Central memory CD4-positive, alpha-beta T cell (primary cell): ENCODE results near the gene MYLK.
"Not testable (repeated sequence)": the region's sequence is repeated elsewhere in the genome, so short reads cannot be mapped to it uniquely, and the experiment has no call there.

ENCODE experiments used
- DNase-seq: peaks from one replicate; pipeline ENCODE4 v3.0.0; 2022
- total RNA-seq, 3 experiments: gene quantifications; one replicate each; lab custom pipeline; 2026; lab: John Stamatoyannopoulos, UW

The MYLK gene, protein sequence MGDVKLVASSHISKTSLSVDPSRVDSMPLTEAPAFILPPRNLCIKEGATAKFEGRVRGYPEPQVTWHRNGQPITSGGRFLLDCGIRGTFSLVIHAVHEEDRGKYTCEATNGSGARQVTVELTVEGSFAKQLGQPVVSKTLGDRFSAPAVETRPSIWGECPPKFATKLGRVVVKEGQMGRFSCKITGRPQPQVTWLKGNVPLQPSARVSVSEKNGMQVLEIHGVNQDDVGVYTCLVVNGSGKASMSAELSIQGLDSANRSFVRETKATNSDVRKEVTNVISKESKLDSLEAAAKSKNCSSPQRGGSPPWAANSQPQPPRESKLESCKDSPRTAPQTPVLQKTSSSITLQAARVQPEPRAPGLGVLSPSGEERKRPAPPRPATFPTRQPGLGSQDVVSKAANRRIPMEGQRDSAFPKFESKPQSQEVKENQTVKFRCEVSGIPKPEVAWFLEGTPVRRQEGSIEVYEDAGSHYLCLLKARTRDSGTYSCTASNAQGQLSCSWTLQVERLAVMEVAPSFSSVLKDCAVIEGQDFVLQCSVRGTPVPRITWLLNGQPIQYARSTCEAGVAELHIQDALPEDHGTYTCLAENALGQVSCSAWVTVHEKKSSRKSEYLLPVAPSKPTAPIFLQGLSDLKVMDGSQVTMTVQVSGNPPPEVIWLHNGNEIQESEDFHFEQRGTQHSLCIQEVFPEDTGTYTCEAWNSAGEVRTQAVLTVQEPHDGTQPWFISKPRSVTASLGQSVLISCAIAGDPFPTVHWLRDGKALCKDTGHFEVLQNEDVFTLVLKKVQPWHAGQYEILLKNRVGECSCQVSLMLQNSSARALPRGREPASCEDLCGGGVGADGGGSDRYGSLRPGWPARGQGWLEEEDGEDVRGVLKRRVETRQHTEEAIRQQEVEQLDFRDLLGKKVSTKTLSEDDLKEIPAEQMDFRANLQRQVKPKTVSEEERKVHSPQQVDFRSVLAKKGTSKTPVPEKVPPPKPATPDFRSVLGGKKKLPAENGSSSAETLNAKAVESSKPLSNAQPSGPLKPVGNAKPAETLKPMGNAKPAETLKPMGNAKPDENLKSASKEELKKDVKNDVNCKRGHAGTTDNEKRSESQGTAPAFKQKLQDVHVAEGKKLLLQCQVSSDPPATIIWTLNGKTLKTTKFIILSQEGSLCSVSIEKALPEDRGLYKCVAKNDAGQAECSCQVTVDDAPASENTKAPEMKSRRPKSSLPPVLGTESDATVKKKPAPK (N-terminal part only)
- total RNA-seq, result 0 reads per million in 3 experiments

DNA sequence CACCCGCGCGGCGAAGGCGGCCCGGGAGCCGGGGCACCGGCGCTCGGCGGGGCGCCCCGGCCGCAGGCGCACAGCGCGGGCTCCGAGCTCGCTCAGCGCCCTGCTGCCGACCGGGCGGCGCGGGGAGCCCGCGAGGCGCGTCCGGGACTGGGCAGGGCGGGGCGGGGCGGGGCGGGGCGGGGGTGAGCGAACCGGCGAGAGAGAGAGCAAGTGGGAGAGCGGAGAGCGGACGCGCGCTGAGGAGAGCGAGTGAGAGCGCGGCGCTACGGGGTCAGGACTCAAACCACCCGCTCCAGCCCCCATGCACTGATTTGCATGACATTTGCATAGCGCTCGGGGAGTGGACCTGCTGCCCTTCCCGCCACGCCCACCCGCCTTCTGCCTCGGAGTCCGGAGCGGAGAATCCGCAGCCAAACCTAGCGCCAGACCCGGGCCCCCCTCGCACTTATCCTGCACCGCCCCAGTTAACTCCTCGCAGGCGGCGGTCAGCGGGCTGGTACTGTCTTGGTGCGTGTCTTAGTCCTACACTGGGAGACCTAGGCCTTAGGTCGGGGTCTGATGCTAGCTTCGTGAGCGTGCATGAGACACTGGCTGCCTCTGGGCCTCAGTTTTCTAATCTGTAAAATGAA is at the start of gene MYLK:
TSS of gene MYLK (minus strand) at position 130 of the 629 bp plus-strand sequence. CDS start 90,491 bp downstream, outside the sequence.
- no peak for DNase-seq

DNA sequence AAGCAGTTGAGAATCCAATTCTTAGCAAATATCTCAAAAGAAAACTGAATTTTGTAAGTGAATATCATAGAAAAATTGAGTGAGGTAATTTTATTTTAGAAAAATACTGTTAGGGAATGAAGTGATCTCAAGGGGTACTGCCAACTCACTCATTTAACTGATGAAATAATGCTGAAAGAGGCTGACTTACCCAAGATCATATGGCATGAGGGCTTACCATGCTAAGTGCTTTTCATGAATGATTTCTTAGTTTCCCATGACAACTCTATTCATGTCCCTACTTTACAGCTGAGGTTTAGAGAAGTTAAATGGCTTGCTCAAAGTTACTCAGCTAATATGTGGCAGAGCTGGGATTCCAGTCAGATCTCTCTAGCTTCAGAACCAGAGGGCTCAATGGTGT is 46.3 kb upstream of the MYLK start:
- no peak for DNase-seq

DNA sequence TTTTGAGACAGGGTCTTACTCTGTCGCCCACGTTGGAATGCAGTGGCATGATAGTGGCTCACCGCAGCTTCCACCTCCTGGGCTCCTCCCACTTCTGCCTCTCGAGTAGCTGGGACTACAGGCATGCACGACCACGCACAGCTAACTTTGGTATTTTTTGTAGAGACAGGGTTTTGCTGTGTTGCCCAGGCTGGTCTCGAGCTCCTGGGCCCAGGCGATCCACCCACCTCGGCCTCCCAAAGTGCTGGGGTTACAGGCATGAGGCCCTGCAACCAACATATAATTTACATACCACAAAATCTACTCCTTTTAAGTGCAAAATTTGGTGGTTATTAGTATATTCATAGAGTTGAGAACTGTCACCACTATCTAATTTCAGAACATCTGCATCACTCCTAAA is 45.2 kb upstream of the MYLK start:
- no peak for DNase-seq

DNA sequence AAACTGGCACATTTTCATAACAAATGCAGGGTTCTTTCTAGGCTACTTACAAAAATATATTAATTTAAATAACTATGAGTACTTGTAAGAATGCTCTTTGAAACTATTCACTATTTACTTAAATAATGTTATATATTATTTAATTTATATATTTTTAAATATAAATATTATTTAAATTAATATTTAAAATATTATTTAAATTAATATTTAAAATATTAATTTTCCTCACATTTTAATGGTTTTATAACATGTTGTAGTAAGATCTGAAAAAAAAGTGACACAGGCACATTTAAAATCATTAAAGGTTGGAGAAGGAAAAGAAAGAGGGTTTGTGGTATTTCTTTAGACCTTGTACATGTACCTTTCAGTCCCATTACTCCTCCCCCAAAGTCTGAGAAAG is 42.3 kb upstream of the MYLK start:
- DNase-seq, result no peak

DNA sequence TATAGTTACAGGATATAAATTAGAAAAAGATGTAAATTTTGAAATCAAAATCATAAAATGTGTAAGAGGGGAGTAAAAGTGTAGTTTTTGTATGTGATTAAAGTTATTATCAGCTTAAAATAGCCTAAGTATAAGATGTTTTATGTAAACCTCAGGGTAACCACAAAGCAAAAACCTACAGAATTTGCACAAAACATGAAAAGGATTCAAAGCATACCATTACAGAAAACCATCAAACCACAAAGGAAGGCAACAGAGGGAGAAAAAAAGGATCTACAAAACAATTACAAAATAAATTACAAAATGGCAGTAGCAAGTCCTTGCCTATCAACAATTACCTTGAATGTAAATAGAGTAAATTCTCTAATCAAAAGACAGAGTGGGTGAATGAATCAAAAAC is 36.7 kb upstream of the MYLK start:
- DNase-seq, result no peak

DNA sequence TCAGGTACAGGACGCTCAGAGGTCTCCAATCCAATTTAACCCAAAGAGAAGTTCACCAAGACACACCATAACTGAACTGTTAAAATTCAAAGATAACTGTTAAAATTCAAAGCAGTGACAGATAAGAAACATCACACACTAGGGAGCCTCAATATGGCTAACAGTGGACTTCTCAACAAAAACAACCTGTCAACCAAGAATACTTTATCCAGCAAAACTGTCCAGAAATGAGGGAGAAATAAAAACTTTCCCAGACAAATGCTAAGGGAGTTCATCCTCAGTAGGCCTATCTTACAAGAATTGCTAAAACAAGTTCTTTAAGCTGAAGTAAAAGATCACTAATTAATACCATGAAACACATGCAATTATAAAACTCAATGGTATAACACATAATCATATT is 36.3 kb upstream of the MYLK start:
- DNase-seq, result no peak

DNA sequence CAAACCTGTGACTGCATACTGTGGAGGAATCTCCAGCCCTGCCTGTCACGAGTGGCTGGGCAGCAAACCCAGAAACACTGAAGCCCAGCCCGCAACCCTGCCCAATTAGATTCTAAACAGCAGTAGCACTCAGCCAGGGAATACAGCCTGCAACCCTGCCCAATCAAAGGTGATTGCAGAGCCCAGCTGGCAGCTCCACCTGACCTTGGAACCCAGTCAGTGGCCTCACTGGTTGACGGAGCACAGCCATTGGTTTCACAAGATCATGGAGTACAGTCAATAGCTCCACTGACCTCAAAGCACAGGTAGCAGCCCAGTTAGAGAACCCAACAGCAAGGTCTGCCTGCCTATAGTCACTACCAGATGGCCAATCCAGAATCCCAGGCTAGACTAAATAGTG is 35.2 kb upstream of the MYLK start:
- no peak for DNase-seq

DNA sequence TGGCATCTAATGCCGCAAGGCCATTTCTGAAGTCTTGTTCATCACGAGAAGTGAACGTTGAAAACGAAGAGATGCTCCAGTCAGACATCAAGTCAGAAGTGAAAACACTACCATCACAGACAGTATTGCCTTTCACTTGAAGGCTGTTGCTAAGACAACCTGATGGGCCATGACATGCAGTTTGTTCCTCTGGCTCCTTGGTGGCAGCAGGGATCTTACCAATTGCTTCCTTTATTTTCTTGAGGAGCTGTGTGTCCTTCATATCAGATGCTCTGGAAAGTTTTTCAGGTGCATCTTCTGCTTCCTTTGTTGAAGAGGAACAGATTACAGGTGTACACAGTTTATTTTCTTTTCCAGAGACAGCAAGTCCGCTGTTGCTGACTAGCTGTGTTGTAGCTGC is 30.7 kb upstream of the MYLK start:
- DNase-seq, result no peak

DNA sequence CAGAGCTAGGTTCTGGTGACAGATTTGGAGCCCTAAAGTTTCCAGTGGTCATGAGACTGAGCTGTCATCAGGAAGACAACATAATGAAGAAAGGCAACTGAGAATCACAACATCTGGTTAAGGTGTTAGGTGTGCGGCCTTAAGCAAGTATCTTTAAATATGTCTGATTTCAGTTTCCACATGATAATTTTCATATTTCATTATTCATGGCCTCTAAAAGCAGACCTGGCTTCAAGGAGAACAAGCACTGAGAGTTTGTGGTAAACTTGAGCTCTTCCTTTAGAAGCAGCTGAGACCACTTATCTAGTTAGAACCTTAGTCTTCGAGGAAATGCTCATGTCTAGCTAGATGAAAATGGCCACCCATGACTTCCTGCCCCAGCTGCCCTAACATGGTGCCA is 25.7 kb upstream of the MYLK start:
- no peak for DNase-seq

DNA sequence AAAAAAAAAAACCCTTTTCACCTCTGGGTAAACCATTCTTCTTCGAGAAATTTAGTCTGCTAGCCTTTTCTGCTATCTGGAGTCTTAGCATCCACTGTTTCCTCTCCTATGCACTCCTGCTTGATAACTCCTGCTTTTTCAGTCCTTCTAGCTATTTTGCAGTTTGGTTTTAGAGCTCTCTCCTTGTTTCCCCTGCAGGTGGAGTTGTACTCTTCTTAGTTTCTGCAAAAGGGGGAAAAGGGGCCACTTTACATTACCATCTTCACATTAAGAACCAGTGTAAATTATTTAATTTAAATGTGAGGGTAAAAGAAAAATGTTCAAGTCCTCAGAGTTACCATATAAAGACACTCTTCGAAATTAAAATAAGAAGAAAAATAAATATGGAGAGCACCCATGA is 23.6 kb upstream of the MYLK start:
- DNase-seq, result no peak

DNA sequence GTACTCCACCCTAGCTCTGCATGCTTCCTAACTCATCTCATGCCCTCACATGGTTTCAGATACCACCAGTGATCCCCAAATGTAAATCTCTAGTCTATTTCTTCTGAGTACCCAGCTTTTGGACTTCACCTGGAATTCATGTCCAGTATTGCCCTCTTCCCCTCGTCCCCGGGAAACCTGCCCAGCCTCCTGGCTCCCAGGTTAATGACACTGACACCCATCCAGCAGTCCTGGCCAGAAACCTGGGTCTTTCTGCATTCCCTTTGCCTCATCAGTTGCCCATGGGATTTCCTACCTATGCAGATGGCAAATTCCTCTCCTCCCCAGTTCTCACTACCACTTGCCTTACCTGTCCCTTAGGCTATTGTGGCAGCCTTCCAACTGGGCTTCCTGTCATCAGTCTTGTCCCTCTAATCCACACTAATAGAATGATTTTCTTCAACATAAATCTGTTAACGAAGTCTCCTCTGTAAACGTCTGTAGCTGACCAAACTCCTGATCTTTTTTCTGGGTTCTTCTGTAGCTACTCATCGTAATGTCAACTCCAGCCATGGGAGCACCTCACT is 15.3 kb upstream of the MYLK start:
- no peak for DNase-seq

DNA sequence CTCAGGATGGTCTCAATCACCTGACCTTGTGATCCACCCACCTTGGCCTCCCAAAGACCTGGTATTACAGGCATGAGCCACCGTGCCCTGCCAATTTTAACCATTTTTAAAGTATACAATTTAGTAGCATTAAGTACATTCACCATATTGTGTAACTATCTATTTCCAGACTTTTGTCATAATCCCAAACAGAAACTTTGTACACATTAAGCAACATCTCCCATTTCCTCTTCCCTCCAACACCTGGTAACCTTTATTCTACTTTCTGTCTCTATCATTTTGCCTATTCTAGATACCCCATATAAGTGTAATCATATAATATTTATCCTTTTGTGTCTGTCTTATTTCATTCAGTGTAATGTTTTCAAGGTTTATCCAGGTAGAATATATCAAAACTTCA is 8.9 kb upstream of the MYLK start:
- DNase-seq, result no peak

DNA sequence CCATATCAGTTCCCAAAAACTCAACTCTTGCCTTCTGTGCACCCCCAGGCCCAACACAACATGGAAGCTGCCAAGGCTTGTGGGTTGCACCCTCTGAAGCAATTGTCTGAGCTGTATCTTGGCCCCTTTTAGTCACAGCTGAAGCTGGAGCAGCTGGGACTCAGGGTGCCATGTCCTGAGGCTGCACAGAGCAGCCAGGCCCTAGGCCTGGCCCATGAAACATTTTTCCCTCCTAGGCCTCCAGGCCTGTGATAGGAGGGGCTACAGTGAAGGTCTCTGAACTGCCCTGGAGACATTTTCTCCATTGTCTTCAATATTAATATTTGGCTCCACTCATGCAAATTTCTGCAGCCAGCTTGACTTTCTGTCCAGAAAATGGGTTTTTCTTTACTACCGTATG is 8.1 kb upstream of the MYLK start:
- DNase-seq, result no peak

DNA sequence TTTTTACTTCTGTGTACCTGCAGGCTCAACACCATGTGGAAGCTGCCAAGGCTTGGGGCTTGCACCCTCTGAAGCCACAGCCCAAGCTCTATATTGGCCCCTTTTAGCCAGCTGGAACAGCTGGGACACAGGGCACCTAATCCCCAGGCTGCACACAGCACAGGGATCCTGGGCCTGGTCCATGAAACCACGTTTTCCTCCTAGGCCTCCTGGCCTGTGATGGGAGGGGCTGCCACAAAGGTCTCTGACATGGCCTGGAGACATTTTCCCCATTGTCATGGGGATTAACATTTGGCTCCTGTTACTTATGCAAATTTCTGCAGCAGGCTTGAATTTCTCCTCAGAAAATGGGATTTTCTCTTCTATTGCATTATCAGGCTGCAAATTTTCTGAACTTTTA is 6.9 kb upstream of the MYLK start:
- DNase-seq, result not testable (repeated sequence)

DNA sequence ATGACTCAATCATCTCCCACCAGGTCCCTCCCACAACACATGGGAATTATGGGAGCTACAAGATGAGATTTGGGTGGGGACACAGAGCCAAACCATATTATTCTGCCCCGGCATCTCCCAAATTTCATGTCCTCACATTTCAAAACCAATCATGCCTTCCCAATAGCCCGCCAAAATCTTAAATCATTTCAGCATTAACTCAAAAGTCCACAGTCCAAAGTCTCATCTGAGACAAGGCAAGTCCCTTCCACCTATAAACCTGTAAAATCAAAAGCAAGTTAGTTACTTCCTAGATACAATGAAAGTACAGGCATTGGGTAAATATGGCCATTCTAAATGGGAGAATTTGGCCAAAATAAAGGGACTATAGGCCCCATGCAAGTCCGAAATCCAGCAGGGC is 6.0 kb upstream of the MYLK start:
- DNase-seq, result not testable (repeated sequence)

DNA sequence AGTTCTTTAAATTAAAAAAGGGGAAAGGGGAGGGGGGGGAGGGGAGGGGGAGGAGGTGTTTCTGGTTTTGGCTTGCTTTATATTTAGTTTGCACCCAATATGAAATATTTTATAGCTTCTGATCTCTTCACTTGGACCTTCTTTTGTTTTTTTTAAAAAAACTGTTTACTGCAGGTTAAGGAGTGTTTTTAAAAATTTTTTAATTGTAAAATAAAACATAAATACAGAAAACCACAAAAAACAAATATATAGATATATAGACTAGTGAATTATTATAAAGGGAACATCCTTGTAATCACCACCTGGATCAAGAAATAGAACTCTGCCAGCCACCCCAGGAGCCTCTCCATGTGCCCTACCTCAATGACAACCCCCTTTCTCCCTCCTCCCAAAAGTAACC is 861 bp upstream of the MYLK start:
- no peak for DNase-seq

DNA sequence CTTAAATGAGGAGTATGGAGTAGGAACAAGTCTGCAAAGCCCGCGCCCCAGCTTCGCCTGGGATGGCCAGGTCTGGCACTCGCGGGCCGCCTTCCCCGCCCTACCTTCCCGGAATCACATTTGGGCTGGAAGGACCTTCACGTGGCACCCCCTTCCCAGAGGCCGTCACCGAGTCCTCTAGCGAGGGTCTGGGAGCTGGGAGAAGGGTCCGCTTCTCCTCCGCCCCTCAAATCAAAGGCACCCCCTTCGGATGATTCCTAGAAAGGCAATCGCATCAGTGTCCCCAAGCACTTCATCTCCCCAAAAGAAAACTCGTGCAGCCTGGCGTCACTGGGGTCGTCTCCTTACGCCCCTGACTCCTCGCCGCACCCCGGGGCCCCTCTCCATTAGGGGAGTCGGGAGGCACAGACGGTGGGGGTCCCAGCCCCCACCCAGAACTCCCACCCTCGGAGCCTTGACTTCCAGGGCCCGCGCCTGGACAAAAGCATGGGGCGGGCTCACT is 380 bp downstream of the MYLK start:
- no peak for DNase-seq

DNA sequence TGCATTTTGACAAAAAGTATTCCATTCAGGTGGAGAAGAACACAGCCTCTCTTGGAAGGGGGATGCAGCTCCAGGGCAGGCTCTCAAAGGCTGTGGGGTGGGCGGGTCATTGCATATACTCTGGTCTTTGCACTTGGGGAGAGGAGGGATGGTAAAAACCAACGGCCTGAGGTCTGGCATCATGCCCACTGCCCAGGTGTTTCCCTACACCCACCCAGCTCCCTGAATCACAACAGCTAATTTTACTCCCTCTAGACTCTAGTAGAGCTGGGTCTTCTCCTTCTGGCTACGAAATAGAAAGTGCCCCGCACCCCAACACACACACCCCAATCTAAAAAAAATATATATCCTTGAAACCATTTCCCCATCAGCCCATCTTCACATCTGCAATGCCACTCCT is 1.0 kb downstream of the MYLK start:
- no peak for DNase-seq

DNA sequence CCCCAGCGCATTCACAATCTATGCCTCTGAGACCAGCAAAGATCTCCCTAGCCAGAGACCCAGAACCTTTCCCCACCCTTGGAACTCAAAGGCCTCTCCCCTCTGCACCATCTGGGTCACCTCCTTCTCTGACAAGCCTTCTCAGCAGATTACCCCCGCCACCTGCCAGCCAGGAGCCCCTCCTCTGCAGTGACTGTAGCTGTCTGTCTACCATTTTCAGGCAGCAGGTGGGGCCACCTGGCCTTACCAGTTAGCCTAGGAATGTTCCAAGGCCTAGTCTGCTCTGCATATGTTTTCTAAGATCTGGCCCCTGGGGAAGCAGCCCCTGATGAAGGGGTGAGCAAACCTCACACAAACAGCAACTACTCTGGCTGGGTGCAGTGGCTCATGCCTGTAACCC is 2.4 kb downstream of the MYLK start:
- no peak for DNase-seq

DNA sequence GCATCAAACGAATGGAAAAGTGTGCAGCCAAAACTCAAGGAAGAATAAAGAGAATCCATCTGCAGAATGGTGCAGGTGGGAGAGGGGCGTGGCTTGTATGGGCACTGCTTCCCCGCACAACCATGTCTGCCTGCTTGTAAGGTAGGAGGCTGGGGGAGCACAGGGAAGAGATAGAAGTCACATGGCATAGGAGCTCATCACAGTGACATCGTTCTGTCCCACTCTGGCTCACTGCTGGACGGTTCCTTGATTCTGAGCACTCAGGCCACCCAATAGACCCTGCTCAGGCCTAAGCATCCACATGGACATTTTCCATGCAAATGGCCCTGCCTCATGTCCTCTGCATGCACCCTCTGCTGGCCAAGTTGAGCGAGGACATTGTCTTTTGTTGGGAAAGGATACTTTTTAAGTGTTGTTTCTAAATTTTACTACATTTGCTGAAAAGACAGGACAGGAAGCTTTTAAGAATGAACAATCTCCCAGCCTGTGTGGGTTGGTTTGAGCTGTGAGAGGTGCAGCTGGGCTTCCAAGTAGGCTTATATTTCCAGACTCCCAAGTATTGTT is 3.1 kb downstream of the MYLK start:
- no peak for DNase-seq

DNA sequence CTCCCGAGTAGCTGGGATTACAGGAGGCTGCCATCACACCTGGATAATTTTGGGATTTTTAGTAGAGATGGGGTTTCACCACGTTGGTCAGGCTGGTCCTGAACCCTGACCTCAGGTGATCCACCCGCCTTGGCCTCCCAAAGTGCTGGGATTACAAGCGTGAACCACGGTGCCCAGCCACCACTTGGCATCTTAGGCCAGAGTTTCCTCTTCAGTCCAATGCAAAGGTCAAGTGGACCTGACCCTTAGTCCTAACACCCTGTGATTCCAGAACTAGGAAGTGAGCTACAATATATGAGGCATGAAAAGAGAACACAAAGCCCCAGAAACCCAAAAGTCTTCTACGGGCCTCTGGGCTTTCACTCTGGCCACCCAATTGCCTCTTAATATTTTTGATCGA is 5.3 kb downstream of the MYLK start:
- no peak for DNase-seq

DNA sequence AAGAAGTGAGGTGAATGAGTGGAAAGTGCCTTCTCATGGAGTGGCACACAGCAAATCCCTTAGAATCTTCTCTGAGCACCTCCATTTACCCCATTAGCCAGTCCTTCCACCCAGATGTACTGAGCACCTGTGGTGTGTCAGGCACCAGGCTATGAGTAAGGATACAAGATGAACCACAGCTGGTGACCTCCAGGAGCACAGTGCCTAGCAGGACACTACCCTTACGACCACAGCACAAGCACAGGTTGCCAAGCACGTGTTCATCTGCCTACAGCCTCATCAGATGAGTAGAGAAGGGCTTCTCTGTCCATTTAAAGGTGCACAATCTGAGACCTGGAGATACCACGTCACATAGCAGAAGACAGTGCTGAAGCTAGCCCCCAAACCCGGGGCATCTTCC is 6.2 kb downstream of the MYLK start:
- no peak for DNase-seq
